Endometrial microvascular endothelial cells (primary cell): ENCODE data around the gene MRPS22. TPM values are rescaled to one million over a fixed set of nuclear protein-coding genes. Genes with fewer than 3 reads are reported as not detected.
"Not testable (repeated sequence)": the region's sequence is repeated elsewhere in the genome, so short reads cannot be mapped to it uniquely, and the experiment has no call there.

Source experiments
- in situ Hi-C: cut with HindIII; loops from 2 replicates; pipeline ENCODE4 v1.10.0; 2017; ENCODE audit warnings: low sequenced_read_pairs, low pct_unique_long_range_greater_than_20kb; ENCODE audit errors: inconsistent ontology term
- total RNA-seq: library from RNA; depleted of rRNA; stranded (reverse); fragments of >200 nt; gene quantifications from one replicate; pipeline ENCODE4 v1.2.3, GENCODE V29; 2015; ENCODE audit errors: inconsistent ontology term

Gene MRPS22
- total RNA-seq, 1 donor from 2014 or later: 74.7 TPM

GRCh38 chr3:139377378-139377777, 33.6 kb downstream of the MRPS22 start:
- in situ Hi-C loops: no loop called here

GRCh38 chr3:139378587-139379241, 34.9 kb downstream of the MRPS22 start:
- in situ Hi-C loops: no loop called here

GRCh38 chr3:139380575-139380974, 36.8 kb downstream of the MRPS22 start:
- in situ Hi-C loops: no loop called here

- in situ Hi-C loops: not testable (repeated sequence)
These were observed 38.5 kb downstream of the MRPS22 start for GRCh38 chr3:139382291-139382690.

DNA sequence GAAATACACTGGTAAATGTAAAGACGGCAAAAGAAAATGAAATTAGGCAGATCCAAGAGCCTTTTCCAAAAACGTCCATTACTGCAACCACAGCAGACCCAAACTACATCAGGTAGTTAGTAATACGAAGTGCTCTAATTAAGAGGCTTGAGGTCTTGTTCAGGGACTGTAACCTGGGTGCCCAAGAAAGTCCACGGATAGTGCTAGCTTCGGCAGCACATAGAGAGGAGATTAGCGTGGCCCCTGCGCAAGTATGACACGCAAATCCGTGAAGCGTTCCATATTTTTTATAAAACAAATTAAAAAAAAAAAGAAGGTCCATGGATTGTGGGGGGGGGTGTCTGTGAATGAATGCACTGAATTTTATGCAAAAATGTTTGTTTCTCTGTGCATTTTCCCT, 44.3 kb downstream of the MRPS22 start:
- in situ Hi-C loops: no loop called here

DNA sequence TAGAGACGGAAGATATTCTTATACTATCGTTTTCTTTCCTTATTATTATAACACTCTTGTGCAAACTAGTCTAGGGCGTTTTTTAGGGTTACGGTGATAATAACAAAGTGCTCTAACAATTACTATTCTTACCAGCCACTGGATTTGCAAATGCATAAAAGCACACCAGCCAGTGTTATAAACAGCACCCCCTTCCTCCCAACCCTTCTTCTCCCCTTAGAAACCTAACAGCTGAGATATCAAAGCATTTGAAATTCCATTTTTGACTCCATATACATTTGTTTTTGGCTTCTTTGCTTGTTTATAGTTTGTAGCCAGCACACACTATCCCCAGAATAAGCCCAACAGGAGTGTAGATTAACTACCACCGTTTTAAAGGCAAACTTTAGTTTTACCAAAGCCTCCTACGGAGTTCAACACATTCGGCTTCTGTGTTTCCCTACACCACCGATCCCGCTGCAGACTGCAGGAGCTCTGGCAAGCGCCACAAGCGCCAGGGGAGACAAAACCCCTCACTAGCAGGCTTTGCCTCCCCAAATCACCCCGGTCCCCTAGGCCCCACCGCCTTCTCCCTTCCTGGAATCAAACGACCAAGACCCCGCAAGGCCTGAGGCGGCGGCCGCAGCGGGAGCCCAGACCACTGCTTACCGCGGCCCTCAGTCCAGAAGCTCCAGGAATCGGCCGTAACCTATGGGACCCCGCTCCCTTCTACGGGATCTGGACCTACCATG, 45.2 kb downstream of the MRPS22 start:
- in situ Hi-C loops: no loop called here

GRCh38 chr3:139389552-139390368, 45.9 kb downstream of the MRPS22 start, which contains the start of gene COPB2:
Gene COPB2 (minus strand): TSS chr3:139389647. CDS start chr3:139389550, 97 bp downstream.
- in situ Hi-C loops: no loop called here

- in situ Hi-C loops: no loop called here
These were observed 50.3 kb downstream of the MRPS22 start for GRCh38 chr3:139394116-139394515.

- in situ Hi-C loops: no loop called here
These were observed 52.9 kb downstream of the MRPS22 start for GRCh38 chr3:139396707-139397106.

- in situ Hi-C loops: not testable (repeated sequence)
These were observed 57.3 kb downstream of the MRPS22 start for GRCh38 chr3:139401155-139401554.

Other genes with a start within 250 kb of the MRPS22 start
- gene COPB2, start 45.6 kb downstream of the MRPS22 start, total RNA-seq: 166 TPM
- gene RBP2, start 132.5 kb downstream of the MRPS22 start, total RNA-seq: not detected
- gene RBP1, start 195.7 kb downstream of the MRPS22 start, total RNA-seq: not detected